HG03196 (cell line): Measurements from ENCODE around the gene TEKTIP1.
"Not testable (repeated sequence)": the region's sequence is repeated elsewhere in the genome, so short reads cannot be mapped to it uniquely, and the experiment has no call there.

Source experiments
- ATAC-seq: cut with Tn5 transposase; IDR thresholded peaks from one replicate; pipeline ENCODE4 v1.9.1; 2021; ENCODE audit not compliant: unreplicated experiment

Gene TEKTIP1

GRCh38 chr19:3522421-3523360, 16.3 kb upstream of the TEKTIP1 start:
- ATAC-seq, result no peak

- no peak for ATAC-seq
These were observed 15.5 kb upstream of the TEKTIP1 start for GRCh38 chr19:3523361-3524077.

- ATAC-seq, result no peak
These were observed 14.7 kb upstream of the TEKTIP1 start for GRCh38 chr19:3524078-3524842.

GRCh38 chr19:3524904-3525451, 14.0 kb upstream of the TEKTIP1 start:
- no peak for ATAC-seq

- no peak for ATAC-seq
These were observed 12.3 kb upstream of the TEKTIP1 start for GRCh38 chr19:3526507-3527237.

- ATAC-seq, result no peak
These were observed 11.6 kb upstream of the TEKTIP1 start for GRCh38 chr19:3527238-3527910.

GRCh38 chr19:3528080-3528479, 10.9 kb upstream of the TEKTIP1 start:
- no peak for ATAC-seq

- no peak for ATAC-seq
These were observed 10.3 kb upstream of the TEKTIP1 start for GRCh38 chr19:3528539-3529211.

- ATAC-seq, result not testable (repeated sequence)
These were observed 9.7 kb upstream of the TEKTIP1 start for GRCh38 chr19:3529299-3529698.

- no peak for ATAC-seq
These were observed 8.6 kb upstream of the TEKTIP1 start for GRCh38 chr19:3530389-3530788.

GRCh38 chr19:3531716-3532115, 7.3 kb upstream of the TEKTIP1 start:
- no peak for ATAC-seq

- ATAC-seq, result no peak
These were observed 6.7 kb upstream of the TEKTIP1 start for GRCh38 chr19:3532154-3532786.

- ATAC-seq, result no peak
These were observed 5.9 kb upstream of the TEKTIP1 start for GRCh38 chr19:3533033-3533432.

GRCh38 chr19:3533563-3534216, 5.3 kb upstream of the TEKTIP1 start:
- ATAC-seq, result no peak

GRCh38 chr19:3534375-3535234, 4.4 kb upstream of the TEKTIP1 start:
- no peak for ATAC-seq

GRCh38 chr19:3535235-3535535, 3.8 kb upstream of the TEKTIP1 start:
- ATAC-seq, result no peak

- ATAC-seq, result no peak
These were observed 3.4 kb upstream of the TEKTIP1 start for GRCh38 chr19:3535563-3535965.

- no peak for ATAC-seq
These were observed 3.0 kb upstream of the TEKTIP1 start for GRCh38 chr19:3535981-3536380.
